Measurements from ENCODE around the gene SRGAP3.

GRCh38 chr3:9251055-9251786 lies 1.8 kb upstream of the SRGAP3 start:
- peak in 3 of 6 experiments; percentile 33 to 45 (median 39) for TF ChIP-seq CTCF (IDR thresholded peaks at IDR 0.05)
- no peak for TF ChIP-seq POLR2A (IDR thresholded peaks at IDR 0.05)
